22Rv1 (cell line): Measurements from ENCODE around the gene RBM44.

Experiments used
- H3K27ac ChIP-seq: fragments of 450-650 bp; 2 replicates; pipeline ENCODE4 v1.5.1; 2017
- ZFX ChIP-seq: fragments of 450-650 bp; IDR thresholded peaks from 2 replicates; pipeline ENCODE4 v1.6.1; 2017; ENCODE audit warnings: antibody characterized with exemption, borderline replicate concordance
- TF ChIP-seq, protein P1 (sequence below): fragments of 450-650 bp; IDR thresholded peaks from 2 replicates; pipeline ENCODE4 v1.5.1; 2017; ENCODE audit warnings: mild to moderate bottlenecking

The RBM44 gene

DNA sequence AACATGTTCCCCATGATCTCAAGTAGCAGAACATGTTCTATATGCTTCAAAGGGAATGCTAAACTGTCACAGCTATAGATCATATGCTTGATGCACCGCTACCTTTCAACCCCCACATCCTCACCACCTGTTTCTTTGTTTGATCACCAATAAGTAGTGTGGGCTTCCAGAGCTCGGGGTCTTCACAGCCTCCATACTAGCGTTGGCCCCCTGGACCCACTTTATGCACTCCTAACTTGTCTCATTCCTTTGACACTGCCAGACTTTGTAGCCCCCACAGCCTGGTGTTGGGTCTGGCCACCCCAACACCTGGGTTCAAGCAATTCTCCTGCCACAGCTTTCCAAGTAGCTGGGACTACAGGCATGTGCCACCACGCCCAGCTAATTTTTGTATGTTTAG lies 11.6 kb upstream of the RBM44 start:
- no peak overlapping the region for H3K27ac ChIP-seq
- no peak for TF ChIP-seq ZFX
- TF ChIP-seq, protein P1, sequence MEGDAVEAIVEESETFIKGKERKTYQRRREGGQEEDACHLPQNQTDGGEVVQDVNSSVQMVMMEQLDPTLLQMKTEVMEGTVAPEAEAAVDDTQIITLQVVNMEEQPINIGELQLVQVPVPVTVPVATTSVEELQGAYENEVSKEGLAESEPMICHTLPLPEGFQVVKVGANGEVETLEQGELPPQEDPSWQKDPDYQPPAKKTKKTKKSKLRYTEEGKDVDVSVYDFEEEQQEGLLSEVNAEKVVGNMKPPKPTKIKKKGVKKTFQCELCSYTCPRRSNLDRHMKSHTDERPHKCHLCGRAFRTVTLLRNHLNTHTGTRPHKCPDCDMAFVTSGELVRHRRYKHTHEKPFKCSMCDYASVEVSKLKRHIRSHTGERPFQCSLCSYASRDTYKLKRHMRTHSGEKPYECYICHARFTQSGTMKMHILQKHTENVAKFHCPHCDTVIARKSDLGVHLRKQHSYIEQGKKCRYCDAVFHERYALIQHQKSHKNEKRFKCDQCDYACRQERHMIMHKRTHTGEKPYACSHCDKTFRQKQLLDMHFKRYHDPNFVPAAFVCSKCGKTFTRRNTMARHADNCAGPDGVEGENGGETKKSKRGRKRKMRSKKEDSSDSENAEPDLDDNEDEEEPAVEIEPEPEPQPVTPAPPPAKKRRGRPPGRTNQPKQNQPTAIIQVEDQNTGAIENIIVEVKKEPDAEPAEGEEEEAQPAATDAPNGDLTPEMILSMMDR = no peak

DNA sequence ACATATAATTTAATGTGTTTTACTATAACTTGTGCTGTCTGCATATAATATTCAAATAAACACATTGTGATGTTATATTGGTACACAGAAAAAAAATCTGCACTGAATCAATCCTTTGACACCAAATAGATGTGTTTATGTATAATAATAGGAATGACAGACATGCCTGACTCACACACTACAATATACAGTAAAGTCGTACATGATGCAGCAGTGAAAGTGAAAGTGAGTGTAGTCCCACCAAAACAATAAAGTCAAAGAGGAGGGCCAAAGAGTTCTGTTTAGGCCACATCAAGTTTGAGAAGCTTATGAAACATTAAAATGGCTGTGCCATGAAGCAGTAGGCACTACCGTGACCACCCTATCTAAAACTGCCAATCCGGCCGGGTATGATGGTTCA lies 8.2 kb upstream of the RBM44 start:
- no peak for TF ChIP-seq ZFX
- TF ChIP-seq, protein P1 = no peak
- no peak overlapping the region for H3K27ac ChIP-seq

DNA sequence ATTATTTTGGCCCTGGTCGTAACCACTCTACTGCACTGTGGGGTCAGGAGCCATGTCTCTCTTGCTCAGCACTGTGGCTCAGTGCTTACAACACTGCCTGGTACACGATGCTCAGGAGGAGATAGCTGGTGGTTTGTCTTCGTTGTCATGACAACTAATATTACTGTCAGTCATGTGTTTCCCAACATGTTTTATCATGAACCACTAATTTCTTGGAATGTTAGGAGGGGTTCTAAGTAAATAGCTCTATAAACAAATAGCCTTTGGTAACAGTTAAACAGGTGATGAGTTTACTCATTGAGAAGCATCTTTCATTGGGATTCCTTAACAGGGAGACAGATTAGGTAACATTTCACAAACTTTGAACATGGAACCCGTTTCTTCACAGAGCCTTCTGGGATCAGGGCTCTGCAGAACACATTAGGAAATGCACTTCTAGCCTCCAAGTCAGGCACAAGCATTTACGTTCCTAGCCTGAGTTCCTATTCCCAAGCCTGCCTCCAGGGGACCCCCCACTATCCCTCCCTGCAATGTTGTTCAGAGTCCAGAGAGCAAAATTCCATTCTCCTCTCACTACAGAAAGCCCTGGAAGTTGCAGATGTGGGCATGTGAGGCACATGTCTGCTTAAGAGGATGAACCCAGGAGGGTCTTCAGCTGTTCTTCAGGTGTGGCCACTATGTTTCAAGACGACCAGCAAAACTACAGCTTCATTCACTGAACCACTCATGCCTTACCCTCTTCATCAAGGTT lies 6.4 kb upstream of the RBM44 start:
- no peak overlapping the region for H3K27ac ChIP-seq
- TF ChIP-seq ZFX = no peak
- TF ChIP-seq, protein P1 = no peak

DNA sequence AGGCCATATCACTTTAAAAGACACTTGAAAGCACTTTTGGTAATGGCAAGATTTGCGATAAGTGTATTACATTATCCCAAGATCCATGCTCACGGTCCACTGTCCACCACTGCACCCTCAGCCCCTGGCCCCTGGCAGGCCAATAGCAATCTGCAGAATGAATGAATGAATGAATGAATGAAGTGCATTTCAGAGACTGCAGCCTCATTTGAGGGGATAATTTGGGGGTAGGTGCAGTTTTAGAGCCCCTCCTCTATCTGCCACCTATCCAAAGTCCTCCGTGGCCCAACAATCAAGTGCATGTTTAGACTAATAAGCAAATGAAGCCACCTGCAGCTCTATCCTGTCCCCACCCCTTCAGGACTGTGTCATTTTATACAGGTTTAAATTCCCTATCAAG lies 1.3 kb upstream of the RBM44 start:
- no peak overlapping the region for H3K27ac ChIP-seq
- no peak for TF ChIP-seq ZFX
- TF ChIP-seq, protein P1 = no peak

DNA sequence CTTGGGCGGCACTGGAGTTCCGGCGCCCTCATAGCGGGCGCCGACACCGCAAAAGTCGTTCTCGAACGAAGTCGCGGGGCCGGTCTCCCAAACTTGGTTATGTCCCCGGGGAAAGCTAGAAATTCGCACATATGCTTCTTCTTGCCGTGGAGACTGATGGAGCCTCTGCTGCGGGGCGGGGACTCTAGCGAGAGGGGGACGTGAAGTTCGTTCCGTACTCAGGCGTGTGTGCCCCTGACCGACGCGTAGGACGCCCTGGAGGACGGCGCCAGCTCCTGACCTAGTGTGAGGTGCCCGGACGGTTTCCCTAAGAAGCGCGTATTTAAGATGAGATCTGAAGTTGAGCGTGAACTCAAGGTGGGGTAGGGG lies 465 bp downstream of the RBM44 start:
- H3K27ac ChIP-seq = no peak overlapping the region
- no peak for TF ChIP-seq ZFX
- TF ChIP-seq, protein P1 = no peak

DNA sequence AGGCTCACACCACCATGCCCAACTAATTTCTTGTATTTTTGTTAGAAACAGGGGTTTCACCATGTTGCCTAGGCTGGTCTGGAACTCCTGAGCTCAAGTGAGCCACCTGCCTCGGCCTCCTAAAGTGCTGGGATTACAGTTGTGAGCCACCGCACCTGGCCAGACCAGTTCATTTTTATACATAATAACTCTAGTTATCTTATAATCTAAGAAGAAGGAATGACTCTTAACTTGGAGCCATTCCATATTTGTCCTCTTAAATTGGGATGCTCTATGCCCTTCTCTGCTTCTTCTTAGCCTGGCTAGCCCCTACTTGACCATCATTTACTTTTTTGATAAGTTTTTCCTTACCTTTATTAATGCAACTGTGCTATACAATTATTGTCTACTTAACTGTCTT lies 2.9 kb downstream of the RBM44 start:
- TF ChIP-seq ZFX = no peak
- TF ChIP-seq, protein P1 = no peak
- no peak overlapping the region for H3K27ac ChIP-seq

DNA sequence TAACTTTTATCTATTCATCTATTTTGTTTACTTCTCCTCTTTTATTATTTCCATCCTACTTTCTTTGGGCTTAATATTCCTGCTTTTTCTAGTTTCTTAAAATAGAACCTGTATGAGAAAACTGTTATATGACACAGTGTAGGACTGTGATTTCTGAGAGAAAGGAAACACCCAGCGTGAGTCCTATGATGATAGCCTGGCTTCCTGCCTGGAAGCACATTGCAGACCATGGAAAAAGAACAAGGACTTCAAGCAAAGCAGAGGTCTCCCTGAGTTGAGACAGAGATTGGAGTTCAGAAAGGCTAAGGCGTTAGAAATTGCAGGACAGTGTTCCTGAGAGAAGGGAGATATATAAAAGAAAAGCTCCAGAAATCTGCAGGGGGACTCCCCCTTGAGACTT lies 7.8 kb downstream of the RBM44 start:
- no peak overlapping the region for H3K27ac ChIP-seq
- TF ChIP-seq, protein P1 = no peak
- no peak for TF ChIP-seq ZFX
